ENCODE results near the gene TMPRSS9. TPM values are rescaled to one million over a fixed set of nuclear protein-coding genes. Genes with fewer than 3 reads are reported as not detected.
A peak's percentile ranks its signal among the peaks of the same experiment; 100 is the strongest.

Gene TMPRSS9
- not detected for total RNA-seq
- long read RNA-seq, donor 1, partial matches to known transcripts: 1 of 7 reads
- long read RNA-seq, donor 1, other reads (novel, unspliced or antisense): 6 of 7 reads
- long read RNA-seq, donor 2, partial matches to known transcripts: 1 of 1 reads
- long read RNA-seq, donor 2, other reads (novel, unspliced or antisense): 0 of 1 reads

GRCh38 chr19:2359992-2360685 is at the start of gene TMPRSS9:
TSS of gene TMPRSS9 (plus strand) at chr19:2360265. CDS start at chr19:2389786, 29,521 bp downstream.
- DNase-seq (ENCODE audit: low spot score): no peak
- intact Hi-C loops (cut with DNase I): no loop called here

GRCh38 chr19:2311093-2311492 is 49.0 kb upstream of the TMPRSS9 start:
- intact Hi-C loops (cut with DNase I): no loop called here
- DNase-seq (ENCODE audit: low spot score): no peak

GRCh38 chr19:2312820-2313501 is 47.1 kb upstream of the TMPRSS9 start:
- DNase-seq (ENCODE audit: low spot score): no peak
- intact Hi-C loops (cut with DNase I): no loop called here

- intact Hi-C loops (cut with DNase I): no loop called here
- no peak for DNase-seq (ENCODE audit: low spot score)
Measured at GRCh38 chr19:2315121-2315817, 44.8 kb upstream of the TMPRSS9 start.

GRCh38 chr19:2315818-2316353 is 44.2 kb upstream of the TMPRSS9 start:
- DNase-seq (ENCODE audit: low spot score): peak; percentile 93
- intact Hi-C loops (cut with DNase I): no loop called here

- DNase-seq (ENCODE audit: low spot score): no peak
- intact Hi-C loops (cut with DNase I): no loop called here
Measured at GRCh38 chr19:2317300-2317699, 42.8 kb upstream of the TMPRSS9 start.

GRCh38 chr19:2317756-2318155 is 42.3 kb upstream of the TMPRSS9 start:
- DNase-seq (ENCODE audit: low spot score): no peak
- intact Hi-C loops (cut with DNase I): no loop called here

GRCh38 chr19:2318923-2319322 is 41.1 kb upstream of the TMPRSS9 start:
- intact Hi-C loops (cut with DNase I): no loop called here
- no peak for DNase-seq (ENCODE audit: low spot score)

GRCh38 chr19:2319551-2319950 is 40.5 kb upstream of the TMPRSS9 start:
- intact Hi-C loops (cut with DNase I): no loop called here
- DNase-seq (ENCODE audit: low spot score): no peak

- intact Hi-C loops (cut with DNase I): no loop called here
Measured at GRCh38 chr19:2320049-2320448, 40.0 kb upstream of the TMPRSS9 start.

GRCh38 chr19:2320939-2321338 is 39.1 kb upstream of the TMPRSS9 start:
- no peak for DNase-seq (ENCODE audit: low spot score)
- intact Hi-C loops (cut with DNase I): no loop called here

More at GRCh38 chr19:2320049-2320448, 40.0 kb upstream of the TMPRSS9 start:
- no peak for DNase-seq (ENCODE audit: low spot score)

- no peak for DNase-seq (ENCODE audit: low spot score)
- intact Hi-C loops (cut with DNase I): no loop called here
Measured at GRCh38 chr19:2321565-2322283, 38.3 kb upstream of the TMPRSS9 start.

- no peak for DNase-seq (ENCODE audit: low spot score)
- intact Hi-C loops (cut with DNase I): no loop called here
Measured at GRCh38 chr19:2323707-2324106, 36.4 kb upstream of the TMPRSS9 start.

GRCh38 chr19:2324220-2324948 is 35.7 kb upstream of the TMPRSS9 start:
- no peak for DNase-seq (ENCODE audit: low spot score)
- intact Hi-C loops (cut with DNase I): no loop called here

- intact Hi-C loops (cut with DNase I): no loop called here
- no peak for DNase-seq (ENCODE audit: low spot score)
Measured at GRCh38 chr19:2325281-2326046, 34.6 kb upstream of the TMPRSS9 start.

- intact Hi-C loops (cut with DNase I): no loop called here
- DNase-seq (ENCODE audit: low spot score): no peak
Measured at GRCh38 chr19:2326699-2327360, 33.2 kb upstream of the TMPRSS9 start.

GRCh38 chr19:2327773-2328400 is 32.2 kb upstream of the TMPRSS9 start:
- no peak for DNase-seq (ENCODE audit: low spot score)
- intact Hi-C loops (cut with DNase I): no loop called here

All from posterior vena cava (tissue), 2 donors.